ENCODE results near the gene INCENP.

The INCENP gene

DNA sequence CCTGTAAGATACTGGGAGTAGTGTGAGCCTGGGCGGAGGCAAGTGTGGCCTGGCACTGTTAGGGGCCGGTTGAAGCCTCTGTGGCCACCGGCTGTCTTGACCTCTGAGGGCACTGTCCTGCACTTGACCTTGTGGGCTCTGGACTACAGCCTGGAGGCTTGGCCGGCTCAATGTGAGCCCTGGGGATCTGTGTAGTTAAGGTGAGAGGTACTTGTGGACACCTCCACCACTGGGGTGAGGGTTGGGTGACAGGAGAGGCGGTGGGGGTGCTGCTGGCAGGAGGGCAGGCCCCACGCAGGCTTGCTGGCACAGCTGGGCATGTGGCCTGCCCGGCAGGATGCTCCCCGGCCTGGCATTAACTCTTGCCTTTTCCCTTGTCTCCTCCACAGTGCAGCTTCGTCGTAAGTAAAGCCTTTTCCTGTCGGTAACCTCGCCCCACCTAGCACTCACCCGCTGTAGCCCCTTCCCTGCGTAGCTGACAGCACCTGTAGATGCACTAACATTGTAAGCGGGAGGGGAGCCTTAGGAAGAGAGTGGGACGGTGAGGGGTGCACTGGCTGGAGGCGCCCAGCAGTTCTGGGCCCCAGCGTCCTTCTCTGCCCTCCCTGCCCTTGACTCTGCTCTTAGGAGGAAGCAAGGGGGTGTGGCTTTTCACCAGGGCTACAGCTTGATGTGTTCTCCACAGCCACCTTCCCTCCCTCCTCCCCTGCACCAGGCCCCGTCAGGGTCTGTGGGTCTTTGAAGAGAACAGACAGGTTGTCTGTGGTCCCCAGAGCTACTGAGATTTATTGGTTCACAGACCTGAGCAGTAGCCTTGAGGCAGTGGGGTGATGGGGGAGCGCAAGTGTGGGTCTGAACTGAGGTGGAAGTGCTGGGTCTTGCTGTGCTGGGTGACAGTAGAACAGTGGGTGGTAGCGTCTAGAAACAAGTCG lies 17.6 kb downstream of the INCENP start:
- no peak for DNase-seq

DNA sequence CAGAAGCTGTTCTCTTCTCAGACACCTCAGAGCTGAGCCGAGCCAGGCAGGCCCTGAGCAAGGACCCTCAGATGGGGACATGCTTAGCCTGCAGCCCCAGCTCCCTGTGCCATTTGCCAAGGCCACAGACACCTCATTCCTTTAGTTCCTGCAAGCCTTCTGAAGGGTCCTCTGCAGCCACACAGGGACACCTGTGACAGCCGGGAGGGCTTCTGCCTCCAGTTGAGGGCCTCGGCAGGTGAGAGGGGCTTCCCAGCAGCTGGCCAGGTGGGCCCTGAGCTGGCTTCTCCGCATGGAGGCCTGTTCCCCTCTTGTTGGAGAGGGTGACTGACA lies 18.2 kb downstream of the INCENP start:
- no peak for DNase-seq

DNA sequence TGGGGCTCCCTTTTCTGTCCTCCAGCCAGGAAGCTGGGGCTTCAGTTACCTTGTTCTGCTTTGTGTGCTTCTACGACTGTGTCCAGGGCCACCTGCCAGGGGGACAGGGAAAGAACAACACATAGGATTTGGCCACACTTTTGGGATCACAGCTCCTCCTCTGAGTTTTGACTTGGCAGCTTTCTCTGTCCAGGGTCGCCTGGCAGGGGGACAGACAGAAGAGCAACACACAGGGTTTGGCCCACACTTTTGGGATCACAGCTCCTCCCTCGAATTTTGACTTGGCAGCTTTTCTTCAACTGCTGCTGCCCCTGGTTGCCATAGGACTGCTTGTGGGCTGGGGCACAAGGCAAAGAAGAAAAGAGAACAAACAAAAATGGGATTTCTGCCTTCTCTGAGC lies 19.1 kb downstream of the INCENP start:
- no peak for DNase-seq

DNA sequence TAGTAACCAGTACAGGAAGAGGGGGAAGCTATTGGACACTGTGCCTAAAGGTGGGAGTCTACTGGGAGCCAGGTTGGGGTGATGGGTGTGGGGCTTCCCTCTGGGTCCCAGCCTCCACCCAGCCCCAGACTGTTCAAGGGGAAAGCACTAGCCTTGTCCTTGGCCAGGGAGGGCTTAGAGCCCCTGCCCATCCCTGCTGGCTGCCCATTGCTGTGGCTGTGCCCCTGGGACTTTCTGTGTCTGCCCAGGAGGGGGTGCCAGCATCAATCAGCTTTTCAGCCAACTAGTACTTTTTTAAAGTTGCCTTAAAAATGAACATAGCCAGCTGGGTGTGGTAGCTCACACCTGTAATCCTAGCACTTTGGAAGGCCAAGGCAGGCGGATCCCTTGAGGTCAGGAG lies 19.9 kb downstream of the INCENP start:
- no peak for DNase-seq

DNA sequence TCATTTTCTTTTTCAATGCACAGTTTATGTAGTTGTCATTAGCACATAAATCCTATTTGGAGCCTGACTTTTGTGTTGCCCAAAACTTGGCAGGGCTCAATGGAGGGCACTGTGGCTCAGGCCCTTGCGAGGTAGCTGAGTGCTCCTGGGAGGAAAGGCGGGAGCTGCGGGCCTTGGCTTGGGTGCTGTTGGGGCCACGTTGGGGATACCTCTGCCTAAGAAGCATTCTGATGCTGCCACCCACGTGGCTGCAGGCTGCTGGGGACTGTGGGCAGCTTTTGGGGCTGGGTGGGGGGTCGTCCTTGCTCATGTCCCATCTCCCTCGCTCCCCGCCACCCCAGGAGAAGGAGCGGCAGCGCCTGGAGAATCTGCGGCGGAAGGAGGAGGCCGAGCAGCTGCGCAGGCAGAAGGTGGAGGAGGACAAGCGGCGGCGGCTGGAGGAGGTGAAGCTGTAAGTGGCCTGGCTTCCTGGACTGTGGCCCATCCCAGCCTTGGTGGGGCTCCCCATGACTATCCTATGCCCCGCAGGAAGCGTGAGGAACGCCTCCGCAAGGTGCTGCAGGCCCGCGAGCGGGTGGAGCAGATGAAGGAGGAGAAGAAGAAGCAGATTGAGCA lies 20.9 kb downstream of the INCENP start:
- DNase-seq: no peak

DNA sequence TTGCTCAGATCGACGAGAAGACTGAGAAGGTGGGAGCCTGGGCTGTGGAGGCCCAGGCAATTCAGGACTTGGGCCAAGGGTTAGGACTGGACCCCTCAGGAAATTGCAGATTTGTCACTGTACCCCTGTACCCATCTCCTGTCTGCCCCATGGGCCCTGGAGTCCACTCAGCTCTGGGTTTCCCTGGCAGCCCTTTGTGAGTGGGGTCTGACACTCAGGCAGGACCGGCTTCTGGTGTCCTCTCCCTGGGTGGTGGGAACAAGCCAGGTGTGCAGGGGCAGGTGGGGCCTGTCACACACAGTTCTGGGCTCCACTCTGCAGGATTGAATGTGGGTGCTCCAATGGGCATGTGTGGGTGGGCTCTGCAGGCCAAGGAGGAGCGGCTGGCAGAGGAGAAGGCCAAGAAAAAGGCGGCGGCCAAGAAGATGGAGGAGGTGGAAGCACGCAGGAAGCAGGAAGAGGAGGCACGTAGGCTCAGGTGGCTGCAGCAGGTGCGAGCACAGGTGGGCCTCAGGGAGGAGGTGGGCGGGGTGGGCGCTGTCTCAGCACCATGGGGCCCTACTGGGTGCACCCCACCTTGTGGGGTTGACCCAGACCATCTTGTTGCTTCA lies 21.6 kb downstream of the INCENP start:
- DNase-seq: no peak

DNA sequence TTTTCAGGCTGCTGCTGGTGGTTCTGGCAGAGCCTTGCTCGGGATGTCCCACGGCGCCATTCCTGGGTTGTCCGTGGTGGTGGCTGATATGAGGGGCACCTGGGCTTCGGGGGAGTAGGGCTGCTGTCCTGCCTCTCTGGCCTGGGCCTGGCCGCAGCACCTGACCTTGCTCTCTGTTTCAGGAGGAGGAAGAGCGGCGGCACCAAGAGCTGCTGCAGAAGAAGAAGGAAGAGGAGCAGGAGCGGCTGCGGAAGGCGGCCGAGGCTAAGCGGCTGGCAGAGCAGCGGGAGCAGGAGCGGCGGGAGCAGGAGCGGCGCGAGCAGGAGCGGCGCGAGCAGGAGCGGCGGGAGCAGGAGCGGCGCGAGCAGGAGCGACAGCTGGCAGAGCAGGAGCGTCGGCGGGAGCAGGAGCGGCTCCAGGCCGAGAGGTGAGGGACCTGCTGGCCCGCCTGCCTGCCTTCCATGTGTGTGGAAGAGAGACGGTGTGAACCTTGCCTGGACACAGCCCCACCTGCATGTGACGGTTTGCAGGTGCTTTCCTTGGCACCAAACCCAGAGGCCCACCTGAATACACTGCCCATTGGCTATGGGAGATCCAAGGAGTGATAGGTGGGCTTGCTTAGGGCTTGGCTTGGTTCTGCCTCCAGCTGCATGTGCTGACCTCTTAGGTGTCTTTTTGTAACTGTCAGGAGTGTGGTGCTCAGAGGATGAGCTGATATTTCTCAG lies 22.8 kb downstream of the INCENP start:
- no peak for DNase-seq

DNA sequence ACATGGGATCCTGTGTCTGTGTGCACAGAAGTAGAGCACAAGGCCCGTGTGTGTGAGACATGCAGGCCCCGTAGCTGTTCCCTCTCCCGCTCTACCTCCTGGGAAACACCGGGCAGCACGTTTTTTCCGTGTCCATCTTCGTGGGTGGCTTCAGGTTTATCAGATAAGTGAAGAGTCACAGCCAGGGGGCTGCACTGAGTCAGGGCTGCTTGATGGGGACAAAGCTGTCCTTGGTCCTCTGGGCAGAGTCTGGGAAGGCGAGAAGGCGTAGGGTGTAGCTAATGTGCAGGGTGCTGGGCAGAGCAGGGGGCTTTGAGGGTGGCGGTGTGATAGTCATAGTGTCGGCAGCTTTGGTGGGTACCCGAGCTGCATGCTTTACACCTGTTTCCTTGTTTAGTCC lies 23.7 kb downstream of the INCENP start:
- no peak for DNase-seq

DNA sequence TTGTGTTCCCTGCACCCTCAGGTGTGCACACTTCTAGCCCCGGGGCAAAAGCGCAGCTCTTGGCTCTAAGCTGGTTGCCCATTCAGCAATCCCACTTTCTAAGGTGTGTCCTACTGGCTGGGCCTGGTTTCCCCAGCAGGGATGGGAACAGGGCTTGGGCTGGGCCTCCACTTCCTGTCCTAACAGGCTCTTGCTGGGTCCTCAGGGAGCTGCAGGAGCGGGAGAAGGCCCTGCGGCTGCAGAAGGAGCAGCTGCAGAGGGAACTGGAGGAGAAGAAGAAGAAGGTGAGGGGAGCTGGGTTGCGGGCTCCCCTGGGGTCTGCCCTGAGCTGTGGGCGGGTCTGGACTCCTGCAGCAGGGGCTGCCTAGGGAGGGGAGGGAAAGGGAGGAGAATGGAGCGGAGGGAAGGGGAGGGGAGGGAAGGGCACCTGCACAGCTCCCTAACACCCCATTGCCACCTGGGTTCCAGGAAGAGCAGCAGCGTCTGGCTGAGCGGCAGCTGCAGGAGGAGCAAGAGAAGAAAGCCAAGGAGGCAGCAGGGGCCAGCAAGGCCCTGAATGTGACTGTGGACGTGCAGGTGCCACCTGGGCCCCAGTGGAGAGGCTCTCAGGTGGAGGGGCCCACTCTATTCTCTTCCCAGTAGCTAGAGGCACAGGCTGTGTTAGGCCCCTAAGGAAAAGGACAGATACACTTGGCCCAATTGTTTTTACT lies 24.6 kb downstream of the INCENP start:
- DNase-seq: no peak

DNA sequence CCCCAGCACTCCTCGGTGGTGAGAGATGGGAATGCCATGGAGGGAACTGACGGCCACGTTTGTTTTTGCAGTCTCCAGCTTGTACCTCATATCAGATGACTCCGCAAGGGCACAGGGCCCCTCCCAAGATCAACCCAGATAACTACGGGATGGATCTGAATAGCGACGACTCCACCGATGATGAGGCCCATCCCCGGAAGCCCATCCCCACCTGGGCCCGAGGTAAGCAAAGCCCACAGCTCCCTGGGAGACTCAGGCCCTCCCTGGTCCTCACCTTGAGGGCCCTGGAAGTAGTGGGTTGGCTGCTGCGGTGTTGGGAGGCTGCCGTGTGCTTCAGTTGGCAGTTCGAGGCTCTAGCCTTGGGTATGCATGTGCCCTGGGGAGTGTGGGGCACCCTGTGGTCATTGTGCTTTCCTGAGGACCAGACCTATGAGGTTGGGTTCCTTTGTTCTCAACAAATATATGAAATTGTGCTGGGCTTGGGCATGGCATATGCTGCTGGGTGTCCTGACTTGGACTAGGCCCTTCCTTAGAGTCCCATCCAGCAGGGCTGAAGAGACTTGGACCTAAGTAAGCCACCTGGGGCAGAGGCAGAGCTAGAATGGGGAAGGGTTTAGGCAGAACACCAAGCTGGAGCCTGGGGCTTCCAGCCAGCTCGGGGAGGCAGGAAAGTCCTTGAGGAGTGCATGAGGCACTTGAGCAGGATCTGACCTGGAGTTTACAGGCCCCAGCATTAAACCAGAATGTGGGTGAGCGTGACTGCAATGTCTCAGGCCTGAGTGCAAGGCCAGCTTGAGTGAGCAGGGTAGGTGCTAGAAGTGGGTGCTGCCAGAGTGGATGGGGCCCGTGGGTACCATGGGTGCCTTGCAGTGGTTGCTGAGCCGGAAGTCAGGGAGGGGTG lies 26.4 kb downstream of the INCENP start:
- DNase-seq: no peak

DNA sequence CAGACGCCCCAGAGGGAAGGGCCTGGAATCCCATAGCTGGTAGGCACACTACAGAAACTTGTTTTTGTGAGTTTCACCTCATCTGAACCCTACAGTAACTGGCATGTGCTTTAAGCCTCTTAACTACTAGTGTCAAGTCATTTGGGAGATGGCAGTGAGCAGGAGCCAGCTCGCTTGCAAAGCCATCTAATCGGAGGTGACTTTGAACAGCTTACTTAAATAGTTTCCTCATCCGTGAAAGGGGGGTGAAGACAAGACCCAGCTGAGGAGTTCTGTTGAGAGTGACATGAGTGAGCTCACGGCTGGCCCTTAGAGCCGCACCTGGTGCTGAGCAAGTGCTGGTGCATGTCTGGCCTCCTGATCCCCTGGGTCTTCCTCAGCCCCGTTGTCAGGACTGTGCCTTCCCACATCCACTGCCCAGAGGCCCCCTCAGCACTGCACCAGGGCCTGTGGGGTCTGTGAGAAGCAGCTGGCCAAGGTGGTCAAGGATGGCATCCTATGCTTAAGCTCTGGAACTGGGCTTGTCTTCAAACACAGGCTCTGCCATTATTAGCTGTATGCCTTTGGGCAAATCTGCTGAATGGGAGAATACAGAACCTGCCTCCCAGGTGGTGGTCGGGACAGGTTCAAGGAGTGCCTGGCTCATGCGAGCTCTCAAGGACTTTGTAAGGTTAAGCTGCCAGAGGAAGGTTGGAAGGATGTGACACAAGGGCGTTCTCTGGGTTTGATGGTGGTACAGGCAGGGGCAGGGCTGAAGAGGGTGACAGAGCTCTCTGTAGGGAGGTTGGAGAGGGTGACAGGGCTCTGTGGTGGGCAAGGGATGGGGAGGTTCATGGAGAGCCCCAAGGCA lies 27.3 kb downstream of the INCENP start:
- no peak for DNase-seq

DNA sequence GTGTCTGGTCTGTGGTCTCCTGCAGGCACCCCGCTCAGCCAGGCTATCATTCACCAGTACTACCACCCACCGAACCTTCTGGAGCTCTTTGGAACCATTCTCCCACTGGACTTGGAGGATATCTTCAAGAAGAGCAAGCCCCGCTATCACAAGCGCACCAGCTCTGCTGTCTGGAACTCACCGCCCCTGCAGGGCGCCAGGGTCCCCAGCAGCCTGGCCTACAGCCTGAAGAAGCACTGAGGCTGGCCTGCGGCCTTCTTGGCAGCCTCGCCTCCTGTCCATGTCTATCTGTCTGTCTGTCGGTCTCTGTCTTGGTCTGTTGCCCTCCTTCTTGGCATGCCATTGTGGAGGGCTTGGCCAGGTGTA lies 27.9 kb downstream of the INCENP start:
- DNase-seq: no peak

DNA sequence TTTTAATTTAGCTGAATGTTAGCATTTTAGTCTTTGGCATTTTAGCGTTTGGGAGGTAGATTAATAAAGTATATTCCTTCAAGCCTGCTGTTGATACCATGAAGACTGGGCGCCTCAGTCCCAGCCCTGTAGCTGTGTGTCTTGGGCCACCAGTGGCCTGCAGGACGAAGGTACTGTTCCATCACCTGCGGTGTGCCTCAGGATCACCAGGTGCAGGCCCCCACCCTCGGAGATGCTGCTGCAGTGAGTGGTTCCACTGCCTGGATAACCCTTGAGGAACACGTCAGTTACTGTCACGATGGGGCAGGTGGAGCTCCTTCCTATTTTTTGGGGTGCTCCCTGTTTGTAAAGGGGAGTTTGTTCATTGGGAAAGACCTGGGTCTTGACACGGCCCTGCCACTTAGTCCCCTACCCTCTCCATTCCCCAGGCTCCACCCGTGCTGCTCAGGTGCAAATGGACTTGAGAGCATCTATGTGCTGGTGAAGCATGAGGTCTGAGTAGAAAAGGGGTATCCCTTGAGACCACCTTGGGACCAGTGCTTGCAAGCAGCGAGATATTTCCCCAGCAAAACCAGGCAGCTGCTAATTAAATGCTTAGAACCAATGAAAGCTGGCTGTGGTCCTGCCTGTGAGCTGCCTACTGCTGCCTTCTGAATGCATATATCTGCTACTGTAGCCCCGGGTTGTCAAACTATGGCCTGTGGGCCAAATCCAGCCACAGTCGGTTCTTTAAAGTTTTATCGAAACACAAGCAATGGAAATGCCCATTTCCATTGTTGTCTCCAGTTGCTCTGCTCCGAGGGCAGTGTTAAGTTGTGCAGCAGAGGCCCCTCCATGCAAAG lies 28.7 kb downstream of the INCENP start:
- no peak for DNase-seq

DNA sequence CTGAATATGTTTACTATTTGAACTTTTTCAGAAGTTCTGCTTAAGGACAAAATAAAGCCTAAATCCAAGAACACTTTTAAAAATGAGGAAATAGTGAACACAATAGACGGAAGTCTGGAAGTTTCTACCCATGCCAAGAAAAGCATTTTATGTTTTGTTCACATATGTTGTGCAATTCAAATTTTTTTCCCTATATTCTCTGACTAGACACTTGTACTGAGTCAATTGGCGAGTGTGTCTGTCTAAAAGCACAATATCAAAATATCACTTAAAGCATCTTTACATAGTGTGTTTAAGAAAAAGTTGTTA lies 29.2 kb downstream of the INCENP start:
- DNase-seq: no peak

DNA sequence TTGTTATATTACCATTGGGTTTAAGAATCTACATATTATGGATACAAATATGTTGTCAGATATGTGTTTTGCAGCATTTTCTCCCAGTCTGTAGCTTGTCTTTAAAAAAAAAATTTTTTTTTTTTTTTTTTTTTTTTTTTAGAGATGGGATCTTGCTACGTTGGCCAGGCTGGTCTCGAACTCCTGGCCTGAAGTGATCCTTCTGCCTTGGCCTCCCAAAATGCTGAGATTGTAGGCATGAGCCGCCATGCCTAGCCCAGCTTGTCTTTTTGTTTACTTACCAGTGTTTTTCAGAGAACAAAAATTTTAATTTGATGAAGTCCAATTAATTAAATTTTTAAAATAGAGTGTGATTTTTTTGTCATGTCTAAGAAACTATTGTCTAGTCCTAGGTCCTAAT lies 29.8 kb downstream of the INCENP start:
- no peak for DNase-seq

DNA sequence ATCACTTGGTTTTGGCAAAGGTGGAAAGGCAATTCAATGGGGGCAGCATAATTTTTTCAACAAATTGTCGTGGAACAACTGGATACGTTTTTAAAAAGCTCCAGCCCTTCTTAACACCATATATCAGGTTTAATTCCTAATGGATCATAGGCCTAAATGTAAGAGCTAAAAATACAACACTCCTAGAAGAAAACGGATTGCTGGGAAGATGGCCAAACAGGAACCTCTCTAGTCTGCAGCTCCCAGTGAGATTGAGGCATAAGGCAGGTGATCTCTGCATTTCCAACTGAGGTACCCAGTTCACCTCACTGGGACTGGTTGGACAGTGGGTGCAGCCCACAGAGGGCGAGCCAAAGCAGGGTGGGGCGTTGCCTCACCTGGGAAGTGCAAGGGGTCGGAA lies 33.8 kb downstream of the INCENP start:
- DNase-seq: no peak

DNA sequence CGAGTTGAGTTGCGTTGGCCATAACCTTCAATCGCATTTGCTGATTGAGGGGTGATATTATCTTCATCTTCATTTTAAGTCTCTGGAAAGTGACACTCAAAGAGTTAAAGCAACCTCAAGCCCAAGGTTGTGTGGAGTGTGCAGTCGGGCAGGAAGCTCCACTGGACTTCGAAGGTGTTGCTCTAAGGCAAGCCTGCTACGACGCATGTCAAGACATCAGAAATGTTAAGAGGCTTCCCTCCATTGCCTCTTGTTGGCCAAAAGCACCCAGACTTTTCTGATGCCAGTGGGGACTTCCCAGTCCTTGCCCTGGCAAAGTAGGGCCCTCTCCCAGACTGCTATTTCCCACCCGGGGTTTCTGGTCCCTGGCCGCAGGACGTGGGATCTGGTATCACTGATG lies 42.6 kb downstream of the INCENP start:
- DNase-seq: no peak

DNA sequence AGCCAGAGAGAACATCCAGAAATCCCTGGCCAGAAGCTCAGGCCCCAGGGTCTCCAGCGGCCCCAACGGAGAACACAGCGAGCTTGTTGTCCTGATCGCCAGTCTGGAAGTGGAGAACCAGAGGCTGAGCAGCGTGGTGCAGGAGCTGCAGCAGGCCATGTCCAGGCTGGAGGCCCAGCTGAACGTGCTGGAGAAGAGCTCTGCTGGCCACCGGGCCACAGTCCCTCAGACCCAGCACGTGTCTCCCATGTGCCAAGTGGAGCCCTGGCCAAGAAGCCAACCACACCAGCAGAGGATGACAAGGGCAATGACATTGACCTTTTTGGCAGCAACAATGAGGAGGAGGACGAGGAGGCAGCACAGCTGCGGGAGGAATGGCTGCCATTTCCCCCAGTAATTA lies 45.6 kb downstream of the INCENP start:
- no peak for DNase-seq

DNA sequence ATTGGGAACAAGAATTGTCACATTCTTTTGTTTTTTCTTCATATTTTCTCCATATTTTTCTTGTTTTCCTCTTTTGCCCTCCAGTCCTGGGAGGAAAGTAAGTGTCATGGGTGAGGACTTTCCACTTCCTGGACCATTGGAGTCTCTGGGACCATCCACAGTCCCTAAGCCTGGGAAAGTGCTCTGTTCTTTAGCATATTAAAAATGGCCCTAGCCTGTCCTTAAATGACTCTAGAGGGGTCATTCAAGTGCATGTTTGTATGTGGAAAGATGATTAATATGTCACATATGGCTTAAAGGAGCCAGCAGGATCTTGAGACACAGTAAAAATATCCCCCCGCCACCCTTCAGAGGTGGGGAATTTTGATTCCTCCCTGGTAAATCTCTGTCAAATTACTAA lies 46.1 kb downstream of the INCENP start:
- no peak for DNase-seq

DNA sequence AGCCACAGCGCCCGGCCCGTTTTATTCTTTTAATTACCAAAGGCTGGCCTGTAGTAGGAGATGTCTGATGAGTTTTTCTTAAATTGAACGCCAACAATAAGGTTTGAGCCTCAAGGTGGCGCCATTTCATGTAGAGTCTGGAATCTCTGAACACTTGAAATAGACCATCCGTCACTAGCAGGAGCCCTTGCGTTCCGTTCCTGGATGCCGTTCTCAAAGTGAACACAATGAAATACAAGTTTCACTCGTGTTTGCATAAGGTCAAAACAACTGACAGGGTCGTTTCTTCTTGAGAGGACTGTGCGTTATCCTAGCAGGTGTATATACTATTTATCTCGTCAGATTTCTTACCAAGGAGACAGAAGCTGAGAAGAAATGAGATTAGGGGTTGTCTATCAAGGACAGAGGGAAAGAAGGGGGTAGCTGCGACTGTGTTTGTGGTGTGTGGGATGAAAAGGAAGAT lies 47.5 kb downstream of the INCENP start:
- peak; percentile 62 for DNase-seq
